Common myeloid progenitor, CD34-positive (primary cell): ENCODE results near the gene SLC9A5.

Source experiments
- CTCF ChIA-PET: fragments of 350-600 bp; sonication (Branson Sonifier 250); formaldehyde crosslinking; loops from one replicate; lab custom pipeline; 2021; ENCODE audit warnings: antibody characterized with exemption; lab: Charles Lee
- POLR2A ChIA-PET: fragments of 350-600 bp; sonication (Branson Sonifier 250); formaldehyde crosslinking; loops from one replicate; lab custom pipeline; 2021; ENCODE audit warnings: antibody characterized with exemption; lab: Charles Lee
- DNase-seq, 3 donors: peaks; one replicate each; pipeline versions ENCODE4 v3.0.0 to v3.0.0-alpha.2; 2013
- H3K27ac ChIP-seq, 2 experiments: 1 replicate in 1 of 2; 2 replicates in 1 of 2; pipeline ENCODE4 v1.7.0; 2013; ENCODE audit warnings: inconsistent platforms in 2 of 2, low read length in 2 of 2, mild to moderate bottlenecking in 2 of 2, low read depth in 1 of 2, moderate library complexity in 1 of 2; ENCODE audit not compliant: severe bottlenecking in 2 of 2, insufficient read depth in 1 of 2, poor library complexity in 1 of 2
- H3K27me3 ChIP-seq, 5 experiments: replicated peaks in 2 of 5; 1 replicate in 3 of 5; 2 replicates in 2 of 5; pipeline versions ENCODE4 v1.6.1 to v1.7.0; 2013; ENCODE audit warnings: low read length in 4 of 5, mild to moderate bottlenecking in 2 of 5, moderate library complexity in 2 of 5, inconsistent platforms in 1 of 5; ENCODE audit not compliant: insufficient read depth in 5 of 5, control insufficient read depth in 4 of 5
- H3K36me3 ChIP-seq, 4 experiments: 1 replicate in 2 of 4; 2 replicates in 2 of 4; pipeline versions ENCODE4 v1.6.1 to v1.7.0; 2013; ENCODE audit warnings: low read length in 3 of 4, control low read depth in 1 of 4, mild to moderate bottlenecking in 1 of 4; ENCODE audit not compliant: control insufficient read depth in 4 of 4, insufficient read depth in 4 of 4
- H3K4me1 ChIP-seq, 4 experiments: 1 replicate in 3 of 4; 2 replicates in 1 of 4; pipeline versions ENCODE4 v1.6.1 to v1.7.1; 2013; ENCODE audit warnings: low read length in 3 of 4, mild to moderate bottlenecking in 3 of 4, control low read depth in 1 of 4, inconsistent platforms in 1 of 4, moderate library complexity in 1 of 4; ENCODE audit not compliant: control insufficient read depth in 4 of 4, insufficient read depth in 4 of 4; ENCODE audit errors: control extremely low read depth in 1 of 4
- H3K4me3 ChIP-seq, 7 experiments: 1 replicate in 4 of 7; 2 replicates in 3 of 7; pipeline versions ENCODE4 v1.5.1 to v1.7.0; 2013; ENCODE audit warnings: mild to moderate bottlenecking in 7 of 7, low read length in 6 of 7, moderate library complexity in 6 of 7, inconsistent platforms in 2 of 7, low read depth in 2 of 7, control low read depth in 1 of 7; ENCODE audit not compliant: insufficient read depth in 4 of 7, control insufficient read depth in 1 of 7; ENCODE audit errors: extremely low read depth in 1 of 7
- H3K9me3 ChIP-seq, 5 experiments: 1 replicate in 4 of 5; 2 replicates in 1 of 5; pipeline versions ENCODE4 v1.6.1 to v1.7.1; 2013; ENCODE audit warnings: low read length in 4 of 5, mild to moderate bottlenecking in 2 of 5, inconsistent platforms in 1 of 5, low read depth in 1 of 5, moderate library complexity in 1 of 5; ENCODE audit not compliant: control insufficient read depth in 4 of 5, insufficient read depth in 2 of 5; ENCODE audit errors: control extremely low read depth in 1 of 5
- WGBS: methylation state at CpG from one replicate; pipeline ENCODE4 v1.1.5; 2013; ENCODE audit not compliant: insufficient coverage; 5-methylcytosine and 5-hydroxymethylcytosine counted together

The SLC9A5 gene

GRCh38 chr16:67208154-67208896 is 40.5 kb upstream of the SLC9A5 start:
- POLR2A ChIA-PET, result interaction anchor here (0.6 to 0.7 kb wide), 2 partner anchors 22 to 90 kb away, joined by 3 to 4 read pairs; no protein-coding TSS in a partner anchor
- WGBS, result 96% methylated on average over 8 of the region's 11 CpGs

GRCh38 chr16:67209565-67209964 is 39.2 kb upstream of the SLC9A5 start:
- peaks cover 0 to 12% (median 8%) of the 10 kb centered on the region in 4 experiments for H3K36me3 ChIP-seq
- ChIA-PET CTCF (interaction anchor here (0.9 to 2.4 kb wide), 4 partner anchors 11 to 192 kb away, joined by 3 to 12 read pairs (median 6); partner anchors contain the start of gene ELMO3), POLR2A (no interaction called here)
- WGBS, result 100% methylated on average over 3 of the region's 8 CpGs
- DNase-seq, result no peak
- no peaks in the 10 kb centered on the region for H3K27me3 ChIP-seq
- no peaks in the 10 kb centered on the region for H3K9me3 ChIP-seq
- H3K4me1 ChIP-seq, result peaks cover 0 to 6% (median 0%) of the 10 kb centered on the region in 4 experiments
- H3K27ac ChIP-seq, result no peak overlapping the region
- no peak overlapping the region for H3K4me3 ChIP-seq

More at GRCh38 chr16:67208154-67208896, 40.5 kb upstream of the SLC9A5 start:
- H3K4me1 ChIP-seq, result peaks cover 0 to 6% (median 0%) of the 10 kb centered on the region in 4 experiments
- H3K4me3 ChIP-seq, result no peak overlapping the region
- CTCF ChIA-PET, result interaction anchor here (0.9 to 2.4 kb wide), 3 partner anchors 10 to 190 kb away, joined by 3 to 12 read pairs (median 6); partner anchors contain the start of gene ELMO3
- H3K9me3 ChIP-seq, result no peaks in the 10 kb centered on the region
- H3K36me3 ChIP-seq, result peaks cover 0 to 22% (median 16%) of the 10 kb centered on the region in 4 experiments
- no peaks in the 10 kb centered on the region for H3K27me3 ChIP-seq
- no peak overlapping the region for H3K27ac ChIP-seq
- no peak for DNase-seq

- WGBS, result over 99% methylated on average over 21 of the region's 25 CpGs
- H3K4me1 ChIP-seq, result peaks cover 0 to 6% (median 0%) of the 10 kb centered on the region in 4 experiments
- CTCF ChIA-PET, result interaction anchor here (0.6 to 1.5 kb wide), 3 partner anchors 8 to 22 kb away, joined by 3 to 5 read pairs (median 3); no protein-coding TSS in a partner anchor
Measured at GRCh38 chr16:67210069-67210937, 38.5 kb upstream of the SLC9A5 start.

GRCh38 chr16:67211674-67212073 is 37.1 kb upstream of the SLC9A5 start:
- Histone ChIP-seq H3K4me1 (peaks cover 0 to 18% (median 11%) of the 10 kb centered on the region in 4 experiments), H3K27ac (no peak overlapping the region), H3K27me3 (no peaks in the 10 kb centered on the region), H3K36me3 (peaks cover 0 to 13% (median 6%) of the 10 kb centered on the region in 4 experiments), H3K9me3 (no peaks in the 10 kb centered on the region), H3K4me3 (no peak overlapping the region)
- POLR2A ChIA-PET, result no interaction called here
- WGBS, result 100% methylated on average over 7 of the region's 7 CpGs
- DNase-seq, result no peak
- CTCF ChIA-PET, result interaction anchor here (0.7 to 1.6 kb wide), 4 partner anchors 14 to 26 kb away, joined by 3 to 6 read pairs (median 4); partner anchors contain the start of gene E2F4

More at GRCh38 chr16:67210069-67210937, 38.5 kb upstream of the SLC9A5 start:
- no peak overlapping the region for H3K4me3 ChIP-seq
- no peaks in the 10 kb centered on the region for H3K9me3 ChIP-seq
- H3K36me3 ChIP-seq, result peaks cover 0 to 13% (median 11%) of the 10 kb centered on the region in 4 experiments
- no peak for DNase-seq
- H3K27me3 ChIP-seq, result no peaks in the 10 kb centered on the region
- H3K27ac ChIP-seq, result no peak overlapping the region
- POLR2A ChIA-PET, result interaction anchor here (0.6 kb wide), 1 partner anchor 12 kb away, joined by 4 read pairs; no protein-coding TSS in a partner anchor

GRCh38 chr16:67212766-67213165 is 36.0 kb upstream of the SLC9A5 start:
- no peaks in the 10 kb centered on the region for H3K9me3 ChIP-seq
- no peak for DNase-seq
- peaks cover 0 to 29% (median 22%) of the 10 kb centered on the region in 4 experiments for H3K4me1 ChIP-seq
- POLR2A ChIA-PET, result interaction anchor here (0.9 kb wide), 1 partner anchor 35 kb away, joined by 4 read pairs; the partner anchor contains the start of gene FHOD1
- H3K27me3 ChIP-seq, result no peaks in the 10 kb centered on the region
- no peak overlapping the region for H3K4me3 ChIP-seq
- CTCF ChIA-PET, result interaction anchor here (0.6 to 1.6 kb wide), 5 partner anchors 15 to 508 kb away, joined by 3 to 6 read pairs (median 3); no protein-coding TSS in a partner anchor
- H3K27ac ChIP-seq, result no peak overlapping the region
- peaks cover 0 to 13% (median 3%) of the 10 kb centered on the region in 4 experiments for H3K36me3 ChIP-seq

GRCh38 chr16:67213197-67214019 is 35.4 kb upstream of the SLC9A5 start:
- Histone ChIP-seq H3K36me3 (peaks cover 0 to 13% (median 2%) of the 10 kb centered on the region in 4 experiments), H3K4me3 (no peak overlapping the region), H3K27ac (no peak overlapping the region), H3K27me3 (no peaks in the 10 kb centered on the region), H3K4me1 (peaks cover 0 to 31% (median 24%) of the 10 kb centered on the region in 4 experiments), H3K9me3 (no peaks in the 10 kb centered on the region)
- CTCF ChIA-PET, result interaction anchor here (0.6 to 1.6 kb wide), 4 partner anchors 9 to 507 kb away, joined by 3 to 6 read pairs (median 4); no protein-coding TSS in a partner anchor
- 98% methylated on average over 6 of the region's 8 CpGs for WGBS
- POLR2A ChIA-PET, result no interaction called here
- no peak for DNase-seq
